Measurements from ENCODE around the gene TMEM175.

- TF ChIP-seq POLR2A (IDR thresholded peaks at IDR 0.05), result no peak
- TF ChIP-seq, protein P1, sequence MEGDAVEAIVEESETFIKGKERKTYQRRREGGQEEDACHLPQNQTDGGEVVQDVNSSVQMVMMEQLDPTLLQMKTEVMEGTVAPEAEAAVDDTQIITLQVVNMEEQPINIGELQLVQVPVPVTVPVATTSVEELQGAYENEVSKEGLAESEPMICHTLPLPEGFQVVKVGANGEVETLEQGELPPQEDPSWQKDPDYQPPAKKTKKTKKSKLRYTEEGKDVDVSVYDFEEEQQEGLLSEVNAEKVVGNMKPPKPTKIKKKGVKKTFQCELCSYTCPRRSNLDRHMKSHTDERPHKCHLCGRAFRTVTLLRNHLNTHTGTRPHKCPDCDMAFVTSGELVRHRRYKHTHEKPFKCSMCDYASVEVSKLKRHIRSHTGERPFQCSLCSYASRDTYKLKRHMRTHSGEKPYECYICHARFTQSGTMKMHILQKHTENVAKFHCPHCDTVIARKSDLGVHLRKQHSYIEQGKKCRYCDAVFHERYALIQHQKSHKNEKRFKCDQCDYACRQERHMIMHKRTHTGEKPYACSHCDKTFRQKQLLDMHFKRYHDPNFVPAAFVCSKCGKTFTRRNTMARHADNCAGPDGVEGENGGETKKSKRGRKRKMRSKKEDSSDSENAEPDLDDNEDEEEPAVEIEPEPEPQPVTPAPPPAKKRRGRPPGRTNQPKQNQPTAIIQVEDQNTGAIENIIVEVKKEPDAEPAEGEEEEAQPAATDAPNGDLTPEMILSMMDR (IDR thresholded peaks at IDR 0.05), result no peak
Observed at GRCh38 chr4:911221-911751, 21.0 kb upstream of the TMEM175 start.
